AML-193 (cell line): ENCODE results near the gene CTSS.
A peak's percentile ranks its signal among the peaks of the same experiment; 100 is the strongest.
"Not testable (repeated sequence)": the region's sequence is repeated elsewhere in the genome, so short reads cannot be mapped to it uniquely, and the experiment has no call there.

Experiments
- DNase-seq, 2 experiments: peaks; one replicate each; lab custom pipeline; 2025; lab: John Stamatoyannopoulos, UW

CTSS gene

DNA sequence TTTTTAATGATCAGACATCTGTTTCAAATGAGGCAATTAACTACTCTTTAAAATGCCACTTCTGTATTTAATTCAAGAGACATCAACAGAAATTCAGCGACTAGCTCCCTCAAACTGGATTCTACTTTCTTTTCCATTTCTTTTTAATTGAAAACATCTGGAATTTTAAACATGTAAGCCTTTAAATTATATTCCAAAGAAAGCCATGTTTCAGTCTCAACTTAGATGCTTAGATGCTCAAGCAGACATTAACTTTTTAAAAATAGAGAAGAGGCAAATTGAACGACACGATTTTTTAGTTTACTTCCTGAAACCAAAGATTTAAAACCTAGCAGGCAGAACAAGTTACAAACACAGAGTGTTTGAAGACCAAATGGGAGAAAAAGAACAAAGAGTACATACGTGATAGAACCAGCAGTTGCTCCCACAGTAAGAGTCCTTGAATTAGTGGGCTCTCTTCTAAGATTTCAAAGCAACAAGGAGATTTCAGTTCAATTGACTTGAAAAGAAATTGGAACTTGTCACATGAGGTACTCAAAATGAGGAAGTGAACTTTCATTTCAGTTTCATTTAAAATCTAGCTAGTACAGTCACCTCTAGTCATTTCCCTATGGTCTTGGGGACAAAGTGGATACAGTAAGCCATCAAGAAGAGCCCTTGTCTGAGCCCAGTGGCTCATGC, at the start of gene CTSS:
Gene CTSS, minus strand, starts transcription at position 483 of the 681 bp plus-strand sequence. CDS start 1,015 bp downstream, outside the sequence.
- DNase-seq, result peak; percentile 82 to 87

- peak; percentile 30 to 50 for DNase-seq
Measured at GRCh38 chr1:150813028-150813707, 47.6 kb upstream of the CTSS start.

DNA sequence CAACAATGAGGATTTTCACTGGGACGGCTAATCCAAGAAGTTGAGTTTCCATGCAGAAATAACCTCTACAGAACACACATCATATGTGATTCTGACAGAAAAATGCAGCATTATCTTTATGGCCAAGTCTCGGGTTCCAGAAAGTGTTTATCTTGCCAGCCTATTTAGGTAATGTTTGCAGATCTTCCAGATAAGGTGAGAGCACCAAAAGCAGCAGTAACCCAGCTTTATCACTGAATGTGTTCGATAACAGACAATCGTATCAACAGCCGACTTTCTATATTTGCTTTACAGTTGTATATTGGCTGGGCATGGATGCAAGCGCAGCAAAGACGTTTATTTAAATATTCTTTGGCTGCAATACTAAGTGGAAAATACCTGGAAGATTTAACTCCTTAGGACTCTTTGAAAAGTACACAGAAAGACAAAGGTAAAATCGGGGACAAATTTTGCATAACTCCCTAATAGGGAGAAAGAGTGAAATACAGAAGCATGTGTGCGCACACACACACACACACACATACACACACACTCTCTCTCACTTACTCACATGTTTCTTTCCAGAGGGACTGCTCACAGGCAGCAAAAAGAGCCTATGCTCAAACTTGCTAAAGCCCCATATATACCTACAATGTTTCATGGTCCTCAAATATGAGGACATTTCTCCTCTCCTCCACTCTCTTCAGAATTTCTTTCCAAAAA, 45.5 kb upstream of the CTSS start:
- DNase-seq, result no peak

DNA sequence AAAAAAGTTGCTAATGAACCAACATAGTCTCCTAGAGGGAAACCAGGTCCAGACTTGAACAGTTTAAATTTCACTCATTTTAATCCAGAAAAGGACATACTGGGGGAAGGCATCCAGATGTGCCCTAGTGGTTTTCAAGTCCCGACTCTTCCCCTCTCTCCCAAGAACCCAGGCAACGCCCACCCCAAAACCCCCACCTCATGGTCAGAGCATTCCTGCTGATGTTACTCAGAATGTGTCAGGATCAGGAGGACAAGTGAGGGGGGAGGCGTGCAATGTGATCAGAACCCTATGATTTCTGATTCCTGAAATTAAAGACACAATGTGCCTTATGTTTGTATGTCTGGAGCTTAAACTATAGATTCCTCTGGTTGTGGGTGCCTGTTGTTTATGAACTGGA, 44.1 kb upstream of the CTSS start:
- no peak for DNase-seq

GRCh38 chr1:150808846-150809245, 43.3 kb upstream of the CTSS start:
- DNase-seq, result no peak

GRCh38 chr1:150808121-150808520, 42.5 kb upstream of the CTSS start, which contains the start of gene CTSK:
Gene CTSK (minus strand): TSS chr1:150808260. CDS start chr1:150806805, 1,455 bp downstream.
- no peak for DNase-seq

DNA sequence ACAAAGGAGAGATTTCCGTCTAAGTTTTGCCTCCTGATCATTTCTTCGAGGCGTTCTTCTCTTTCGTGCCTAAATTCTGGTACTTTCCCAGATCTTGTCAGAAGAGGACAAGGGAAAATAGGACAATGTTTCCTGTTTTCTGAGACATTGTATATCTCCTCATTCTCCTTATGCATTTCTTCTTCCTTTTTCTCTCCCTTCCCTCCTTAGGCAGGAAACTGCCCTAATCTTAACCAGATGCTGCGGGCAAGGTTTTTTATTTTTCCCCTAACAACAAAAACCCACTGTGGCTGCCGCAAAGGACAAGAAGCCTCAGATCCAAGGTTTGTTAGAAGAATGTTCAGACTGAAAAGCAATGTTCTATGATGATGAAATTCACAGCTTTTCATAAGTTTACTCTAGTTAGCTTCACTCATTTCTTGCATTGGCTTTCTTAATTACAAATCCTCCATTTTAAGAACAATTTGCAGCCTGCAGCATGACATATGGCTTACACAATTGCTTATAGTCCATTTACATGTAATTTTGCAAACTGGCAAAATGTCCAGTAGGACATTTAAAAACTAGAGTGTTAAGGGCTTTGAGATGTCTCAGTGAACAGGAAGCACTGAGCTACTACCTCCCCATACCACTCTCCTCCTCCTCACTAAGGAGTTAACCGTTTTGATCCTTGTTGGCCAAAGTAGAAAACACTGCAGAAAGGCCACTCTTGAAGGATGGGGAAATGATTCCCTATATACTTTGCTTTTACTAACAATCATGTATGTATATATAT, 41.9 kb upstream of the CTSS start:
- no peak for DNase-seq

DNA sequence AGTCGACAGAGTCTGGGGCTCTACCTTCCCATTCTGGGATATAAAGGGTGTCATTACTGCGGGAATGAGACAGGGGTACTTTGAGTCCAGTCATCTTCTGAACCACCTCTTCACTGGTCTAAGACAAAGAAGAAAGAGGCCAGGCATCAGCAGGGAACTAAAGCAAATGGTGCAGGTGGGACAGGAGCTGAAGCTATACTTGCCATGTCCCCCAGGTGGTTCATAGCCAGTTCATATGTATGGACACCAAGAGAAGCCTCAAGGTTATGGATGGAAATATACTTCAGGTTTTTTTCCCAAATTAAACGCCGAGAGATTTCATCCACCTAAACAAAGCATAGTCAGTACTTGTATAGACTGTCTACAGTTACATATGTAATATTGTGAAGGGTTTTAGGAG, 40.3 kb upstream of the CTSS start:
- no peak for DNase-seq

DNA sequence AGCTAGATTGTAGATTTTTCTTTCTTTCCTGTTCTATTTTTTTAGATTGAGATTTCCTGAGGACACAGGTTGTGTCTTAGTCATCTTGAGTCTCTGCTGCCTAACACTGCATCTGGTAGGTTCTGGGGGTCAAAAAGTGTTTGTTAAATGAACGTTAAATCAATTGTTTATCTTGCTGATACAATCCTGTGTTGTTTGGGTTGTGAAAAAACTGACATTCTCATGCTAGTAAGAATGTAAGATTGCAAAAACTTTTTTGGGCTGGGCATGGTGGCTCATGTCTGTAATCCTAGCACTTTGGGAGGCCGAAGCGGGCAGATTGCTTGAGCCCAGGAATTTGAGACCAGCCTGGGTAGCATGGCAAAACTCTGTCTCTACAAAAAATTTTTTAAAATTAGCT, 39.1 kb upstream of the CTSS start:
- no peak for DNase-seq

DNA sequence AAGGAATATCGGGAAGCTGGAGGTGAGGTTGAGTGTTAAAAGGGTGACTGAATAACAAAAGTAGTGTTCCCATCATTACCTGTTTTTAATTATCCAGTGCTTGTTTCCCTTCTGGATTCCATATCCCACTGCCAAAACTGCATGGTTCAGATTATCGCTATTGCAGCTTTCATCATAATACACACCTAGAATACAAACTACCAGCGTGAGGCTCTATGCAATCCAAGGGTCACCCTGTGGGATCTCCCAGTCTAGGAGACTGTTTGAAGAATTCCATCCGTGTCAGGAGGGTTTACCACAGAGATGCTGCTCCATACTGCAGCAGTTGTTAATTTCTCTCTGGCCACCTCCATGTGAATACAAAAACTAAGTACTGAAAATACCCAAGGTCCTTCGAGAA, 33.5 kb upstream of the CTSS start:
- DNase-seq, result no peak

DNA sequence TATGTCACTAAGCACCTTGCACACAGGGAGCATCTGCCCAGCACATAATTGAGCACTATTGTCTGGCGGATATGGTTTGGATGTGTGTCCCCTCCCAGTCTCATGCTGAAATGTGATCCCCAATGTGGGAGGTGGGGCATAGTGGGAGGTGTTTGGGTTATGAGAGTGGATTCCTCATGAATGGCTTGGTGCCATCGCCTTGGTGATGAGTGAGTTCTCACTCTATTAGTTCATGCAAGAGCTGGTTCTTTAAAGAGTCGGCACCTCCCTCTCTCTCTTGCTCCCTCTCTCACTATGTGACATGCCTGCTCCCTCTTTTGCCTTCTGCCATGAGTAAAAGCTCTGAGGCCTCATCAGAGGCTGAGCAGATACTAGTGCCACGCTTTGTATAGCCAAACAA, 32.9 kb upstream of the CTSS start:
- DNase-seq, result no peak

DNA sequence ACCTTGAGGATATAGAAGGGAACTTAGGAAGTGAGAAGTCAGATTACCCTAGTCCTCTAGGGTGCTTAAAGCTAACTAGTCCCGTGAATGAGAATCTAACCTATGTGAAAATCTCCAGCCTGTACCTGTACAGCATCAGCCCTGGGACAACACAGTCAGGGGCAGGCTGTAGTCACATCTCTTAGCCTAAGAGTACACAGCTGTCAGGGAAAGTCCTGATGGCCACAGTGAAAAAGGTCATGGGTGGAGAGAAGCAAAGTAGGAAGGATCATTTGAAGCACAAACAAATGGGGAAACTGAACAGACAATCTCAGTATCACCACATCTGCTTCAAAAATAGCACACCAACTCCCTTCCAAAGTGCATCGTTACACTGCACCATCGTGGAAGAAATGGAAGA, 30.8 kb upstream of the CTSS start:
- DNase-seq, result no peak

DNA sequence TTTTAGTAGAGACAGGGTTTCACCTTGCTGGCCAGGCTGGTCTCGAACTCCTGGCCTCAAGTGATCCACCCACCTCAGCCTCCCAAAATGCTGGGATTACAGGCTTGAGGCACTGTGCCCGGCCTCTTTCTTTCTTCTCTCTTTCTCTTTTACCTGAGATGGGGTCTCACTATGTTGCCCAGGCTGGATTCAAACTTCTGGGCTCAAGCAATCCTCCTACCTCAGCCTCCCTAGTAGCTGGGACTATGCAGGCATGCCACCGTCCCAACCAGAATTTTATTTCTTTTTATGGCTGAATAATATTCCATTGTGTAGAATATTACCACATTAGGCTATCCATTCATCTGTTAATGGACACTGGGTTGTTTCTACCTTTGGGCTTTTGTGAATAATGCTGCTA, 28.2 kb upstream of the CTSS start:
- not testable (repeated sequence) for DNase-seq

- DNase-seq, result no peak
Measured at GRCh38 chr1:150793221-150793620, 27.6 kb upstream of the CTSS start.

DNA sequence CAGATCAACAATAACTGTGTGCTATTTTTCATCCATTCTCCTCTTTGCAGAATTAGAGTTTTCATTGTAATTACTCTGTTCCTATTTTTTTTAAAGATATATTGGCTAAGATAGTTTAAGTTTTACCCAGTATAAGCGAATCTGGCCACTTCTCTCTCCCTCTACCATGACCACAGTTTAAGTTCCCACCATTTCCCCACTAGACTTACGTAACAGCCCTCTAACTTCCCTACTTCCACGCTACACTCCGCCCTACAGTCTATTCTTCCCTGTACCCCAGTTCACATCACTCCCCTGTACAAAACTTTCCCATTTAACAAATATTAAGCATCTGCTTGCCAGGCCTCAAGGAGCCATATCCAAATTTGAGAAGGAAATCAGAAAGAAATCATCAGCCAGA, 26.0 kb upstream of the CTSS start:
- DNase-seq, result no peak

DNA sequence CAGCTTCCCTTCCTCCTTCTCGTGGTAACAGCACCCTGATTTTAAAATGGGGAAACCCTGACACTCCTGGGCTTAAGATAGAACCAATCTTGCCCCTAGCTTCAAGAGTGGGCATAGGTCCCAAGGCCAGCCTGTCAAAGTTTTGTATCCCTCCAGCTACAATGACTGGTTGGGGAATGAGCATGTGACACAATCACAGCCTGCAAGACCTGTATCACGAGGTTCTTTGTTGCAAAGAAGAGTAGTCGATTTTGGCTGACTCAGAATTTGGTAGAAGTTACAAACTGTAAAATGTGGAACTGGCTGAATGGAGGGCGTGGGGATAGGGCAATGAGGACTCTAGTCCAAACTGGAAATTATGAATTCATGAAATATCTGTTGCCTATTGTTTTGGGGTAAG, 23.8 kb upstream of the CTSS start:
- no peak for DNase-seq

- DNase-seq, result no peak
Measured at GRCh38 chr1:150788946-150789345, 23.4 kb upstream of the CTSS start.

GRCh38 chr1:150787455-150787854, 21.9 kb upstream of the CTSS start:
- DNase-seq, result no peak

DNA sequence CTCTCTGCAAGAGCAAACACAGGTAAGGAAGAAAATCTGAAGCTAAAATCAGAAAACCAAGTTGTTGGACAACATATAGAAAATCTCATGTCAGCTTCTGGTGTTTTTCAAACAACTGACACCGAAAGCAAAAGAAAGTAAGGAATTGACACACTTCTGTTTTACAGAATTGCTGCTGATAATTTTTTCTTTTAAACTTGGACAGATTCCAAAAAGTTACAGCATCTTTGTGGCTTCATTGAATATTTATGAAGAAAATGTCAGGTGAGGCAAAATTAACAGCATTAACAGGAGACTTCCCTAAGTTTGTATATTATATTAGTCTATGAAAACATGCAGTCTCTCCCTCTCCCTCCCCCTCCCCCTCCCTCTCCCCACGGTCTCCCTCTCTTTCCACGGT, 14.9 kb upstream of the CTSS start:
- DNase-seq, result no peak

- no peak for DNase-seq
Measured at GRCh38 chr1:150778409-150778808, 12.8 kb upstream of the CTSS start.

GRCh38 chr1:150777544-150777943, 12.0 kb upstream of the CTSS start:
- DNase-seq, result peak; percentile 38 to 64

- not testable (repeated sequence) for DNase-seq
Measured at GRCh38 chr1:150775931-150776505, 10.4 kb upstream of the CTSS start.
